ENCODE measurements around the gene COL18A1.

The COL18A1 gene

DNA sequence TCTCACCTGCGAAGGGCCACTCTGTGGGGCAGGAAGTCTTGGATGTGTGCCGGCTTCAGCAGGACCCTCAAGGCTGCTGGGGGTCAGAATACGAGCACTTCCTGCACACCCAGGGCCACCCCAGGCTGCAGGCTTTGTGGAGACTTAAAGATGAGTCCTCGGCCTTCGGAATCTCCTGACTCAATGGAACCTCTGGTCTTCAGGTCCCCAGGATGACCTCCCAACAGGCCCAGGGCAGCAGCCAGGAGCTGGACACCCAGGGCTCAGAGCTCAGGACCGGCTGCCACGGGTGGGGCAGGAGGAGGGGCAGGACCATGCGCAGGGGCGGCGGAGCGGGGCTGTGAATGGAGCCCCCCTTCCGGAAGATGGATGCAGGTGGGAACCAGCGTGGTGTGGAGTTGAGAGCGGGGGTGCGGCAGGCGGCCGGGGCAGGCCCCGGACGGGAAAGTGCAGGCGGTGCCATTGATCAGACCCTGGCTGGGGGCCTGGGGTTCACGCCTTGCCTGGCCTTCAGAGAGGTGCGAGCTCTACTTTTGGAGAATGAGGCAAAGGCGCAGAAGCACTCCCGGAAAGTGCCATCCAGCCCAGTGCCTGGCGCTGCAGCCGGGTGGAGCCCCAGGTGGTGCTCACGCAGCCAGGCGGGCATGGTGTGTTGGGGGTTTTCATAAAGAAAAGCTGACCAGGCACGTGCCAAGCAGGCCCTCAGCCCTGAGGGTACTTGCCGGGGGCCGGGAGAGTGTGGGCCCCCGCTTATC lies 10.4 kb downstream of the COL18A1 start:
- no peak for DNase-seq

DNA sequence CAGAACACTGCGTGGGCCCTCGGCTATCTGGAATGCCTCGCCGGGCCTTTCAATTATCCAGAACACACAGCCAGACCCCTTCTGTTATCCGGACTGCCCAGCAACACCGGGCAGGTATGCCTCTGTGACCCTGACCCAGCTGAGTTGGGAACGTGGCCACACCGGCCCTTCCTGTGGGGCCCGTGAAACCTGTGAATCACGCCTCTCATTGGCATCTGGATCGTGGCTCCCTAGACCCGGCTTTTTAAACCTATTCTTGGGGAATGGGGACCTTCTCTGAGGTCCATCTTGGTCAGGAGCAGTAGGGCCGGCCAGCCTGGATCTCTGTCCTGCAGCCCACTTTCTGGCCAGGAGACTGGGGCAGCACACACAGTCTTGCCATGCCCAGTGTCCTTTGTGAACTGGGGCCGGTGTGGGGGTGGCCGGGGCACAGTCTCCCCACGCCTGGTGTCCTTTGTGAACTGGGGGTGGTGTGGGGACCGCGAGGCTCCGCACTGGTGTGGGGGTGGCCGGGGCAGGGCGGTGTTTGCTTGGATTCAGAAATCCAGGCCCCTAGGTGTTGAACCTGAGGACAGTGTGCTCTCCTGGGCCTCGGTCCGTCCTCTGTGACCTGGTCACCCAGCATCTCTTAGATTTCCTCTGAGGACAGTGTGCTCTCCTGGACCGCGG lies 11.1 kb downstream of the COL18A1 start:
- DNase-seq = no peak

DNA sequence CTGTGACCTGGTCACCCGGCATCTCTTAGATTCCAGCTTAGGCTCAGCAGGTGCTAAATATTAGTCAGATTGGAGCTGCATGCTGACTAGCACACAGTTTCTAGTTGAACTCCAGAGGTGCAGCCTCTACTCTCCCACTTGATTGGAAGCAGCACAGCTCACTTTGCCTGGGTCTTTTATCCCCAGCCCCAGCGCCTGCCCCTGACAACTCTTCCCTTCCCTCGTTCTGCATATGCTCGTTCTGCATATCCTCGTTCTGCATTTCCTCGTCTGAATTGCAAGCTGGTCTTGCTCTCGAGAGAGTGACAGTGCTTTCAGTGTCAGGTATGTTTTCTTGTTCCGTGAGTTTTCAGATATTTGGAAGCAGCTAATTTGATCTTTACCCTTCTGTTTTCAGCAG lies 11.7 kb downstream of the COL18A1 start:
- DNase-seq = no peak

GRCh38 chr21:45417256-45417950 lies 12.4 kb downstream of the COL18A1 start:
- DNase-seq = no peak

- no peak for DNase-seq
Observed at GRCh38 chr21:45417951-45418300, 13.0 kb downstream of the COL18A1 start.

DNA sequence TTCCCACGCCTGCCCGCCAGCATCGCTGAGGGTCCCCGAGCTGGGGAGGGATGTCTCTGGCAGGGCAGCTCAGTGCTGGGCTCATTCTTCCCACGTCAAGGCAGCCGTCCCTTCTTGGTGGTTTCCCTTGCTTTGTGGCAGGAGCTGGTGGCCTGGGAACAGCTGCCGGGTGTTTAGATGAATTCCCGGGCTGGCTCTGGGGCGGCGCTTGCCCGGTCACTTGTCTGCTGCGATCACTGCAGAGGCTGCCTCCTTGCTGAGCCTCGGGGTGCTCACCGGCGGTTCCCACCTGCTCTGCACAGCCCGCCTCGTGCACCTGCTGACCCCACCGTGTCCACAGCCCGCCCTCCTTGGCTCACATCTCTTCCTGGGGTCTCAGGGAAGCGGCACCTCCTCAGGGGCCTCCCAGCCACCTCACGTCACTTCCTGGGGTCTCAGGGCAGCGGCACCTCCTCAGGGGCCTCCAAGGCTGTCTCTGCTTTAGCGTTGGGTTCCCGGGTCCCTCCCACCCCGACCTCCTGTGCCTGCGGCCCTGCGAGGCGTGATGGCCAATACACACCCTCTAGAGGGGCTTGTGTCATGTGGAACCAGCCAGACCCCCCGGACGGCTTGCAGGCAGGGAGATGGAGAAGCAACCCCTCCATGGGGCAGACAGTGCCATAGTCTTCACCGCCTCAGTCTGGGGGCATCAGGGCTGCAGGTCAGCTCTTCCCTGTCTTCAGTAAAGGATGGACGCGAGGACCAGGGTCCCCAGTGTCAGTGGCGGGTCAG lies 13.5 kb downstream of the COL18A1 start:
- DNase-seq = no peak

DNA sequence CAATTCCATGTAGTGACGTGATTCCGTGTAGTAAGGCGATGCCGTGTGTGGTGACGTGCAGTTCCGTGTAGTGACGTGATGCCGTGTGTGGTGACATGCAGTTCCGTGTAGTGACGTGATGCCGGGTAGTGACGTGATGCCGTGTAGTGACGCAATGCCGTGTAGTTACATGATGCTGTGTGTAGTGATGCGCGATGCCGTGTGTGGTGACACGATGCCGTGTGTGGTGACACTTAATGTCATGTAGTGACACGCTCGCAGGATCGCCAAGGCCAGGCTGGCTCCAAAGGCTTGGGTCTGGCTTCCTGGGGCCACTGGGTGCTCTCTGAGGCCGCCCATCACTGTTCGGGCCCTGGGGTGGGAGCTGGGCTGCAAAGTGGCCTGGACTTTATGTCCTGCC lies 14.2 kb downstream of the COL18A1 start:
- no peak for DNase-seq

GRCh38 chr21:45420061-45421041 lies 15.4 kb downstream of the COL18A1 start:
- no peak for DNase-seq

GRCh38 chr21:45421071-45421845 lies 16.3 kb downstream of the COL18A1 start:
- DNase-seq = no peak

GRCh38 chr21:45421846-45422775 lies 17.1 kb downstream of the COL18A1 start:
- no peak for DNase-seq

DNA sequence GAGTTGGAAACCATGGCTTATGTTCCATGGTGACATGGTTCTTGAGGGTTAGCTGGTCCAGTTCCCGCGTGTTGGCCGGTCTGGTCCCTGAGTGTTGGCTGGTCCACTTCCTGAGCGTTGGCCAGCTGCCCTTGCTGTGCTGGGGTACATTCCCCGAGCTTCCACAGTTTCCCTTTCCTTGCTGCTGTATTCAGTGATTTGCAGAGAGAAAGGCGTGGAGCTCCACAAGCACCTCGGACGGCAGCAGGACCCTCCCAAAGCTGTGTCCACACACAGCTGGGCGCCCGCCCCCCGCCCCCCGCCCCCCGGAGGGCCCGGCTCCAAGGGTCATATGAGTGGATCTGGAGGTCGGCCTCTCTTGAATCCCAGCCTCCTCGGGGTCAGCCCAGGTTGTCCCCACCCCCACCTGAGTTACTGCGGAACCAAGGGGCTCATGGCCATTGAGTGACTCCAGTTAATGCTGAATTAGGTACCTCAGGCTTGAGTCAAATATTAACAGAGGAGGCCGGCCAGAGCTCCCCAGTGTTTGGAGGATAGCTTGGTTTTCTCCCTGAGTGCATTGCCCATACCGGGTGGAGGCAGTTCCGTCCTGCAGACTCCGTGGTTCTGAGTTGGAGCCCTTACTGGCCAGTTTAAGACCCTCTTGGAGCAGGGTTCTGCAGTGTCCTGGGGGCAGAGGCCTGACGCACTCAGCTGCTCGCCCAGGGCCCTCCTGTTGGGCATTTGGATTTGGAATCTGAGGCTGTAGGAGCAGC lies 18.4 kb downstream of the COL18A1 start:
- no peak for DNase-seq

- no peak for DNase-seq
Observed at GRCh38 chr21:45423968-45424853, 19.2 kb downstream of the COL18A1 start.

GRCh38 chr21:45424854-45425795 lies 20.2 kb downstream of the COL18A1 start:
- no peak for DNase-seq

DNA sequence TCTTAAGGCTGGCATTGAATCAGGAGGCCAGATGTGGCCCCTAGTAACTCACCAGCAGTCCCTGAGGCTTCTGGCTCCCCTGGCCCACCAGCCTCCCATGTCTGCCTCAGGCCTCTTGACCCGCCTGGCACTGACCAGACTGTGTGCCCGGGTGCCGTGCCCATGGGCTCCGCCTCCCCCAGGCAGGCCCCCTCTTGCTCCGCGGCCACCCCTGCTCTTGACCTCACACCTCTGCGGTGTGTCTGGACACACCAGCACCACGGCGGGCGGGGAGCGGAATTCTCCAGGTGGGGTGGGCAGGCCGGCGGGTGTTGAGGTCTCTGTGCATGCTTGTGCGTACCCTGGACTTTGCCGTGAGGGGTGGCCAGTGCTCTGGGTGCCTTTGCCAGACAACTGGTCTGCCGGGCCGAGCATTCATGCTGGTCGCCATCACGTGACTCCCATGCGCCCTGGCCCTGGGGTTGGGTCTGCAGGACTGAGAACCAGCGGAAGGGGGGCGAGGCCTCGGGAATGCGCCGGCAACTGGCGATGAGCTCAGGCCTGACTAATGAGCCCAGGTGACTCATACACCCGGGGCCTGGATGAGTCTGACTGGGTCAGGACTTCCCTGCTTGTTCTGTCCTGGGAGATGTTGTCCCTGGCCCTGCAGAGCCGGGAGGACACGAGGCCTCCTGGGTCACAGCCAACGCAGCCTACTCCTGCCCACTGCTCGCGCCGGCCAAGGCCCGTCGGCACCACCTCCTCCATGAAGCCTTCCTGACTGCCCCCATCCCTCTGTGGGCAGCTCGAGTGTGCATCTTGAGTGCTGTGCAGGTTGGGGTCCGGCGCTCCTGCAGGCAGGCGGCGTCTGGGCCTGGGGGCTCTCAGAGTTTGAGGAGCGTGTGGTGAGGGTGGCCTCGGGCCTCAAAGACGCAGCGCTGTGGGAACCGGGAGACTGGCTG lies 22.6 kb downstream of the COL18A1 start:
- no peak for DNase-seq

DNA sequence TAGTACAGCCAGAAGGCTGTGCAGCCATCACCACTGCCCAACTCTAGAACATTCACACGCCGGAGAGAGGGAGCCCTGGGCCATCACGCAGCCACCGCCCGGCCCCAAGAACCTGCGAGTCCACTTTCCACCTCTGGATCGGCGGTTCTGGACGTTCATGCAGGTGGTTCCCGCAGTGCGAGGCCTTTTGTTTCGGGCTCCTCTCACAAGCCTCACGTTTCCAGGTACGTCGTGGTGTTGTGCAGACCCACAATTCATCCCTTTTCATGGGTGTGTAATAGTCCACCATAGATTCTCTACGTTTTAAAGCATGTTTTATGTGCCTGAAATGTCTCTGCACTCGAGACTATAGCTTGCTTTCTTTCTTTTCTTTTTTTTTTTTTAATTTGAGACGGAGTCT lies 23.6 kb downstream of the COL18A1 start:
- no peak for DNase-seq
